C4-2B (cell line): ENCODE results near the gene CFDP1.

Experiments used
- ZFX ChIP-seq: fragments of 450-650 bp; IDR thresholded peaks from 2 replicates; pipeline ENCODE4 v1.6.1; 2017
- TF ChIP-seq, protein P1 (sequence below): fragments of 450-650 bp; conservative IDR thresholded peaks from 2 replicates; pipeline ENCODE4 v1.5.1; 2017; ENCODE audit warnings: mild to moderate bottlenecking

DNA sequence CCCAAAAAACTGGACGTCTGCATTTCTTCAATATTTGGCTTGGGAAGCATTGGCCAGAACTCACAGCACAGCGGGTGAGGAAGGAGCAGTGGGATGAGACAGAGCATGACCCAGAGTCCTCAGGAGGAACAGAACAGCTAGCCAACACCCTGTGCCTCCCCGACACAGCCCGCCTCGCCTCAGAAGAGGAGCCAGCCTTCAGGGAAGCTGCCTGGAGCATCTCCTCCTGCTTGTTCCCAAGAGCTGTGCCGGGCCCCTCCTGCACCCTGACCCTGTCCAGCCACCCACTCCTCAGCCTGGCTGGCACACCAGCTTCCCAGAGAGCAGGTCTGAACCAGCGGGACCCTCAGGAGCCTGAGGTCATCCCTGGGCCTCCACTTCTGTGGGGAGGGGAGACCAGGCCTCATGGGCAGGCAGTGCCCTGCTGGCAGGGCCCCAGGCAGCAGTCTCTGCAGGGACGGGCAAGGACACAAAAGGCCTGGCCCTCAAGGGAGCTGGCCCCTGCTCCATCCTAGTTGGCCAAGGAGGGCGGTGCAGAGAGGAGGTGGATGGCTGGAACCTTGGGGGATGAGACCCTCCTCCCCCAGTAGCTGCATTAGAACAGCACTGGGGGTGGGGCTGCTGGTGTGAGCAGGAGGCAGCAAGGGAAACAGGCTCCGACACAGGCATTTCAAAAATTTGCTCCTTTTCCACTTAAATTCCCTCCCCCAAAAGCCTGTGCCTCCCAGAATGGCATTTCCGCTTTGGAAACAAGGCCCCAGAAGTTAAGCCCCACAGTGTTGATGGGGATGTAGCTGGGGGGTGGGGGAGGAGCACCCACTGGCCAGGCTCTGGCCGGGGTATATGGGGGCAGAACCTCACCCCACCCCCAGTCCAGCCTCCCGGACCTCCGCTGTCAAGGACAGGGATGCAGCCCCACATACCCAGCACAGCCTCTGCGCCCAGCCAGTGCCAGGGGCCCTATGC is 180.1 kb downstream of the CFDP1 start:
- TF ChIP-seq, protein P1, sequence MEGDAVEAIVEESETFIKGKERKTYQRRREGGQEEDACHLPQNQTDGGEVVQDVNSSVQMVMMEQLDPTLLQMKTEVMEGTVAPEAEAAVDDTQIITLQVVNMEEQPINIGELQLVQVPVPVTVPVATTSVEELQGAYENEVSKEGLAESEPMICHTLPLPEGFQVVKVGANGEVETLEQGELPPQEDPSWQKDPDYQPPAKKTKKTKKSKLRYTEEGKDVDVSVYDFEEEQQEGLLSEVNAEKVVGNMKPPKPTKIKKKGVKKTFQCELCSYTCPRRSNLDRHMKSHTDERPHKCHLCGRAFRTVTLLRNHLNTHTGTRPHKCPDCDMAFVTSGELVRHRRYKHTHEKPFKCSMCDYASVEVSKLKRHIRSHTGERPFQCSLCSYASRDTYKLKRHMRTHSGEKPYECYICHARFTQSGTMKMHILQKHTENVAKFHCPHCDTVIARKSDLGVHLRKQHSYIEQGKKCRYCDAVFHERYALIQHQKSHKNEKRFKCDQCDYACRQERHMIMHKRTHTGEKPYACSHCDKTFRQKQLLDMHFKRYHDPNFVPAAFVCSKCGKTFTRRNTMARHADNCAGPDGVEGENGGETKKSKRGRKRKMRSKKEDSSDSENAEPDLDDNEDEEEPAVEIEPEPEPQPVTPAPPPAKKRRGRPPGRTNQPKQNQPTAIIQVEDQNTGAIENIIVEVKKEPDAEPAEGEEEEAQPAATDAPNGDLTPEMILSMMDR, result no peak
- TF ChIP-seq ZFX, result no peak
